ENCODE results near the gene LRRC10B.

Gene LRRC10B

DNA sequence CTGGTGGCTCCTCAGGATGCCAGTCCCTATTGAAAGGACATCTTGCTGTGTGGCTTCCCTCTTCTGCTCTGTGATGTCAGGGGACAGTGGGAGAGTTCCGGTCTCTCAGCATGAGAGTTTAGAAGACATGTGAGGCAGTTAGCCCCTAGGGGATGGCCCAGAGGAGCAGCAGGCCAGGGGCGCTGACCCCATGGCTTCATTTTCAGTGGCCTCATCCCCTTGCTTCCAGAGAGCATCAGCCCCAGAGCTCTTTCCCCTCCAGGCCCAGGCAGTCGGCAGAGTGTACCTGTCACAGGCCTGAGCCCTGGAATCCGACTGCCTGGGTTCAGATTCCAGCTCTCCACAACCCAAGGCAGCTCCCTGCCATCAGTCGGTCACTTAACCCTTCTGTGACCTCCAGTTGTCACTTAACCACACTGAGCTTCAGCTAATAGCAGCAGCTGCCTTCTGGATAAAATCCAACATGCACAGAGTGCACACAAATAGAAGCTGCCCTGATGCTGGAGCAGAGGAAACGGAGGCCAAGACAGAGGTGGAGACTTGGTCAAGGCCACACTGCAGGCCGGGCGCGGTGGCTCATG is 14.1 kb upstream of the LRRC10B start:
- no peak for DNase-seq (ENCODE audit: low read depth)
- H3K4me3 ChIP-seq (ENCODE audit: low read depth, low read length), result no peak overlapping the region
- in situ Hi-C loops (cut with HindIII; ENCODE audit: low sequenced_read_pairs), result no loop called here
- TF ChIP-seq, protein P1, sequence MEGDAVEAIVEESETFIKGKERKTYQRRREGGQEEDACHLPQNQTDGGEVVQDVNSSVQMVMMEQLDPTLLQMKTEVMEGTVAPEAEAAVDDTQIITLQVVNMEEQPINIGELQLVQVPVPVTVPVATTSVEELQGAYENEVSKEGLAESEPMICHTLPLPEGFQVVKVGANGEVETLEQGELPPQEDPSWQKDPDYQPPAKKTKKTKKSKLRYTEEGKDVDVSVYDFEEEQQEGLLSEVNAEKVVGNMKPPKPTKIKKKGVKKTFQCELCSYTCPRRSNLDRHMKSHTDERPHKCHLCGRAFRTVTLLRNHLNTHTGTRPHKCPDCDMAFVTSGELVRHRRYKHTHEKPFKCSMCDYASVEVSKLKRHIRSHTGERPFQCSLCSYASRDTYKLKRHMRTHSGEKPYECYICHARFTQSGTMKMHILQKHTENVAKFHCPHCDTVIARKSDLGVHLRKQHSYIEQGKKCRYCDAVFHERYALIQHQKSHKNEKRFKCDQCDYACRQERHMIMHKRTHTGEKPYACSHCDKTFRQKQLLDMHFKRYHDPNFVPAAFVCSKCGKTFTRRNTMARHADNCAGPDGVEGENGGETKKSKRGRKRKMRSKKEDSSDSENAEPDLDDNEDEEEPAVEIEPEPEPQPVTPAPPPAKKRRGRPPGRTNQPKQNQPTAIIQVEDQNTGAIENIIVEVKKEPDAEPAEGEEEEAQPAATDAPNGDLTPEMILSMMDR (IDR thresholded peaks at IDR 0.05; ENCODE audit: low read depth, low read length, missing control alignments), result no peak

DNA sequence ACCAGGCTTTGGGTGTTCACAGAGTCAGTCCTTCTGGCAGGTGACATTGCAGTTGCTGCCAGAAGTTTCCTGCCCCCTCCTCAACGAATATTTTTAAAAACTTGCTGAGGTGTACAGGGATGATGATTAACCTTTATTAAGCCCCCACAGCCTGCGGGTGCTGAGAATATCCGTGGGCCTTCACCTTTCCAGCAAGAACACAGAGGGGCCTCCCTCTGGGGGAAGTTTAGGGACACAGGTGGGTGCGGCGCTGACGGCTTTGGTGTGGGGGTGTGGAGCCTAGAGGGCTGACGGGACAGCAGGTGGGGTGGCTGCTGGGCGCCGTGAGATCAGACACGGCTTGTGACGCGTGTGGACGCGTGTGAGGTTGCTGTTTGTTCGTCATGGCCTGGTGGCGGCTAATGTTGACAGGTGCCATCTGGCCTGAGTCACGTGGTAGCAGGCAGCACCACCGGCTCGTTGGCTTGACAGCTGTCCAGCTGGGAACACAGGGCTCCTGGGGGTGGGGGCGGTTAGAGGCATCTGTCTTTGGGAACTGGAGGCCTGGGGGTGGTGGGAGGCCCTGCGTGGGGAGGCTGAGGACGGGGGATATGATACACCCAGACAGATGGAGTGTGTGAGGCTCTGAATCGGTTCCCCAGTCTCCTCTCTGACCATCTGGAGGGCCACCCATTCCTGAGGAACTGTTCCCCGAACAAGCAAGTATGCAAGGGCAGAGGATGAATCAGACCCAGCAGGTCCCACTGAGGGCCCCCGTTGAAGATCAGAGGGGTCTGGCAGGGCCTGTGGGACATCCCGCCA is 12.5 kb upstream of the LRRC10B start:
- H3K4me3 ChIP-seq (ENCODE audit: low read depth, low read length), result no peak overlapping the region
- TF ChIP-seq, protein P1 (IDR thresholded peaks at IDR 0.05; ENCODE audit: low read depth, low read length, missing control alignments), result no peak
- in situ Hi-C loops (cut with HindIII; ENCODE audit: low sequenced_read_pairs), result no loop called here
- no peak for DNase-seq (ENCODE audit: low read depth)

DNA sequence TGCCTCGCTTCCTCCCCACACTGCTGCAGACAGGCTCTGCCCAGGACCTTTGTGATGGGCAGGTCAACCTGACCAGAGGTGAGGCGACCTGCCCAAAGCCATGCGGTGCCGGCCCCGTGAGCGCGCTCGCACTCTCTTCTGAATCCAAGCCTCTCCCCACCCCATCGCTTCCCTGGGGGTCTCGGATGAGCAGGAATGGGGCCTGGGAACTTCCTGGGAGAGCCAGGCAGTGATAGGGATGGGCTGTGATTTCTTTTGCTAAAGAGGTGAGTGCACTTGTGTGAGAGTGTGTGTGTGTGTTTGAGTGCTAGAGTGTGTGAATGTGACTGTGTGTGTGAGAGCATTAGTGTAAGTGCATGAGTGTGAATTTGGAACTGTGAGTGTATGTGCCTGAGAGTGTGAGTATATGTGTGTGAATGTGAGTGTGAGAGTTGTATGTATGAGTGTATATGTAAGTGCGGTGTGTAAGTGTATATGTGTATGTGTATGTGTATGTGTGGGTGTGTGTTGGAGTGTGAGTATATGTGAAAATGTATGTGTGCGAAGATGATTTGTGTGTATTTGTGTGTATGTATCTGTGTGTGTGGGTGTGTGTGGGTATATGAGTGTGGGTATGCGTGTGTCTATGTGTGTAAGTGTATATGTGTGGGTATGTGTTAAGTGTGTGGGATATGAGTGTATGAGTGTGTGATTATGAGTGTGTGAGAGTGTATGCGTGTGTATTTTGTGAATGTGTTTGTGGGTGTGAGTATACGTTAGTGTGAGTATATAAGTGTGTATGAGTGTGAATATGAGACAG is 11.7 kb upstream of the LRRC10B start:
- no peak for DNase-seq (ENCODE audit: low read depth)
- TF ChIP-seq, protein P1 (IDR thresholded peaks at IDR 0.05; ENCODE audit: low read depth, low read length, missing control alignments), result no peak
- in situ Hi-C loops (cut with HindIII; ENCODE audit: low sequenced_read_pairs), result no loop called here
- no peak overlapping the region for H3K4me3 ChIP-seq (ENCODE audit: low read depth, low read length)

DNA sequence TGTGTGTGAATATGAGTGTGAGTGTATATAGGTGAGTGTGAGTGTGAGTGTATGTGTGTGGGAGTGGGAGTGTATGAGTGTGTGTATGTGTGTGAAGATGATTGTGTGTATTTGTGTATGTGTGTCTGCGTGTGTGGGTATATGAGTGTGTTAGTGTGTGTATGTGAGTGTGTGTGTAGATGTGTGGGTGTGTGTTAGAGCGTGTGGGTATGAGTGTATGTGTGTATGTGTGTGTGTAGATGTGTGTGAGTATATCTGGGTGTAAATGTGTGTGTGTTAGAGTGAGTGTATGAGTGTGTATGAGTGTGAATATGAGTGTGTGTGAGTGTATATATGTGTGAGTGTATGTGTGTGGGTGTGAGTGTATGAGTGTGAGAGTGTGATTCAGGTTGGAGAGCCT is 11.1 kb upstream of the LRRC10B start:
- TF ChIP-seq, protein P1 (IDR thresholded peaks at IDR 0.05; ENCODE audit: low read depth, low read length, missing control alignments), result no peak
- DNase-seq (ENCODE audit: low read depth), result no peak
- H3K4me3 ChIP-seq (ENCODE audit: low read depth, low read length), result no peak overlapping the region
- in situ Hi-C loops (cut with HindIII; ENCODE audit: low sequenced_read_pairs), result no loop called here

DNA sequence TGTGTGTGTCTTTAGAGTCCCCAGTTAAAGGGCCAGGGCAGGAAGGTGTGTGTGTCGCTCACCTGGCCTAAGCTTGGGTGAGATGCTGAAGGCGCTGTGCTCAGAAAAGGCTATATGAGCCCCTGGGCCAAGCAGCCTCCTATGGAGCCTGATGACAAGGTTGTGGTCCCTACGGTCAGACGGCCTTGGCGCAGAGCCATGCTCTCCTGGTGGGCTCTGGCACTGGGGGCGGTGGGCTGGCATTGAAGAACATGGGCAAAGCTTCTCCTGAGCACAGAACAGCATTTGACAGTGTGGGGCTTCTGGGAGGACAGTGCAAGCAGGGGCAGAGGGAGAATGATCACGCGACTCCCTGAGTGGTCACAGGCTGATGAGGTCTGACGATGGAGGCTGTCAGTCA is 10.7 kb upstream of the LRRC10B start:
- H3K4me3 ChIP-seq (ENCODE audit: low read depth, low read length), result no peak overlapping the region
- no peak for DNase-seq (ENCODE audit: low read depth)
- in situ Hi-C loops (cut with HindIII; ENCODE audit: low sequenced_read_pairs), result no loop called here
- TF ChIP-seq, protein P1 (IDR thresholded peaks at IDR 0.05; ENCODE audit: low read depth, low read length, missing control alignments), result no peak

DNA sequence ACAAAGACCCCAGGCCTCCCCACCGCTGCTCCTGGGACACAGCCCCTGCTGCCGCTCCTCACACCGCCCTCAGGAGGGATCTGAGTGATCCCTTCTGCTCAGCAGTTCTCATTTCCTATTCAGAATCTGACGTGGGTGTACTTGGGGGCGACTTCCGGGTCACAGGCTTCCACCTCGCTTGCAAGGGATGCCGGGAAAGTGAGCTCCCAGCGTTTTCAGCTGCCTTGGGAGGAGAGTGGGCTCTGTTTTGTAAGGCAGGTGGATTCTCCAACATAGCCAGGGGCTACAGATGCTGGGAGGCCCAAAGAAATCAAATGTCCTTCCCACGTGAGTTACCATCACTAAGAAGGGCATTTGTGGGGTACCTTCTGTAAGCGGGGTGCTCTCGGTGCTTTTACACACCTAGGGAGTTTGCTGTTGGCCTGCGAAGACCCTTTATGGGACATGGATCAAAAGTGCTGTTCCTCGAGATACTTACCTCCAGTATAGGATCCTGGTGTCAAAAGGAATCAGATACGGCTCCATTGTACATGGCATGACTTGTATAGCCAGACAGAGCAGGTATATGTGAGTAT is 9.7 kb upstream of the LRRC10B start:
- in situ Hi-C loops (cut with HindIII; ENCODE audit: low sequenced_read_pairs), result no loop called here
- TF ChIP-seq, protein P1 (IDR thresholded peaks at IDR 0.05; ENCODE audit: low read depth, low read length, missing control alignments), result no peak
- no peak overlapping the region for H3K4me3 ChIP-seq (ENCODE audit: low read depth, low read length)

More for the DNA sequence above, 9.7 kb upstream of the LRRC10B start:
- DNase-seq (ENCODE audit: low read depth), result no peak

Data from astrocyte of the cerebellum (primary cell).